Activated gamma-delta T cell (primary cell): Measurements from ENCODE around the gene ZNF835.

ENCODE experiments used
- DNase-seq: peaks from one replicate; lab custom pipeline; 2025; lab: John Stamatoyannopoulos, UW

Gene ZNF835

GRCh38 chr19:56663931-56664500 lies 7.5 kb downstream of the ZNF835 start:
- no peak for DNase-seq

GRCh38 chr19:56661248-56661647 lies 10.3 kb downstream of the ZNF835 start:
- no peak for DNase-seq

- no peak for DNase-seq
Observed at GRCh38 chr19:56660381-56661107, 11.0 kb downstream of the ZNF835 start.

GRCh38 chr19:56654151-56654550 lies 17.4 kb downstream of the ZNF835 start:
- DNase-seq = no peak

- no peak for DNase-seq
Observed at GRCh38 chr19:56643460-56643955, 28.0 kb downstream of the ZNF835 start.

- no peak for DNase-seq
Observed at GRCh38 chr19:56642711-56643459, 28.7 kb downstream of the ZNF835 start, which contains the start of gene SMIM17. Gene SMIM17 (plus strand): TSS chr19:56643159. CDS start chr19:56645668, 2,509 bp downstream.

GRCh38 chr19:56639217-56639616 lies 32.3 kb downstream of the ZNF835 start:
- no peak for DNase-seq

- no peak for DNase-seq
Observed at GRCh38 chr19:56637976-56638555, 33.5 kb downstream of the ZNF835 start.

GRCh38 chr19:56633021-56633420 lies 38.5 kb downstream of the ZNF835 start:
- no peak for DNase-seq

- DNase-seq = no peak
Observed at GRCh38 chr19:56625708-56626107, 45.8 kb downstream of the ZNF835 start.

GRCh38 chr19:56623006-56623405 lies 48.6 kb downstream of the ZNF835 start:
- DNase-seq = no peak

- DNase-seq = no peak
Observed at GRCh38 chr19:56622374-56622773, 49.2 kb downstream of the ZNF835 start.

- DNase-seq = no peak
Observed at GRCh38 chr19:56619121-56619520, 52.4 kb downstream of the ZNF835 start.

GRCh38 chr19:56617531-56617930 lies 54.0 kb downstream of the ZNF835 start:
- no peak for DNase-seq

GRCh38 chr19:56613639-56614038 lies 57.9 kb downstream of the ZNF835 start:
- DNase-seq = no peak

- DNase-seq = no peak
Observed at GRCh38 chr19:56612737-56613136, 58.8 kb downstream of the ZNF835 start.
